Measurements from ENCODE around the gene HSF4.
"Not testable (repeated sequence)": the region's sequence is repeated elsewhere in the genome, so short reads cannot be mapped to it uniquely, and the experiment has no call there.

The HSF4 gene

GRCh38 chr16:67164599-67165061 lies at the start of gene HSF4:
HSF4 (plus strand) TSS chr16:67164745; CDS start chr16:67164812, 67 bp downstream.
- TF ChIP-seq CTCF (IDR thresholded peaks at IDR 0.05), result no peak
- Histone ChIP-seq H3K27ac (peak within 1 kb of the TSS; percentile 63 to 91), H3K4me3 (peak within 1 kb of the TSS; percentile 69)
- DNase-seq (ENCODE audit: low spot score), result no peak

GRCh38 chr16:67114793-67115192 lies 49.8 kb upstream of the HSF4 start:
- Histone ChIP-seq H3K4me3 (no peak overlapping the region), H3K27ac (no peak overlapping the region)
- no peak for TF ChIP-seq CTCF (IDR thresholded peaks at IDR 0.05)
- DNase-seq (ENCODE audit: low spot score), result no peak

- no peak overlapping the region for H3K4me3 ChIP-seq
- H3K27ac ChIP-seq, result no peak overlapping the region
- DNase-seq (ENCODE audit: low spot score), result peak; percentile 47
- TF ChIP-seq CTCF (IDR thresholded peaks at IDR 0.05), result no peak
Measured at GRCh38 chr16:67115639-67116038, 48.9 kb upstream of the HSF4 start.

GRCh38 chr16:67116388-67117311 lies 47.9 kb upstream of the HSF4 start:
- no peak overlapping the region for H3K4me3 ChIP-seq
- no peak for DNase-seq (ENCODE audit: low spot score)
- TF ChIP-seq CTCF (IDR thresholded peaks at IDR 0.05), result no peak
- H3K27ac ChIP-seq, result no peak overlapping the region

- no peak overlapping the region for H3K27ac ChIP-seq
- no peak overlapping the region for H3K4me3 ChIP-seq
- TF ChIP-seq CTCF (IDR thresholded peaks at IDR 0.05), result no peak
- no peak for DNase-seq (ENCODE audit: low spot score)
Measured at GRCh38 chr16:67117716-67118115, 46.8 kb upstream of the HSF4 start.

- H3K4me3 ChIP-seq, result no peak overlapping the region
- no peak overlapping the region for H3K27ac ChIP-seq
- TF ChIP-seq CTCF (IDR thresholded peaks at IDR 0.05), result no peak
- DNase-seq (ENCODE audit: low spot score), result no peak
Measured at GRCh38 chr16:67120025-67120424, 44.5 kb upstream of the HSF4 start.

- H3K27ac ChIP-seq, result not testable (repeated sequence)
Measured at GRCh38 chr16:67122799-67123198, 41.7 kb upstream of the HSF4 start.

More at GRCh38 chr16:67122799-67123198, 41.7 kb upstream of the HSF4 start:
- not testable (repeated sequence) for H3K4me3 ChIP-seq; DNase-seq (ENCODE audit: low spot score)

Data from coronary artery (tissue), 2 donors.